RPMI8226 (cell line): ENCODE data around the gene BEX4.
"Not testable (repeated sequence)": the region's sequence is repeated elsewhere in the genome, so short reads cannot be mapped to it uniquely, and the experiment has no call there.

Experiments
- DNase-seq: peaks from one replicate; pipeline ENCODE4 v3.0.0-alpha.2; 2015

Gene BEX4, protein sequence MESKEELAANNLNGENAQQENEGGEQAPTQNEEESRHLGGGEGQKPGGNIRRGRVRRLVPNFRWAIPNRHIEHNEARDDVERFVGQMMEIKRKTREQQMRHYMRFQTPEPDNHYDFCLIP

GRCh38 chrX:103214870-103215424, at the start of gene BEX4:
Gene BEX4 (plus strand): TSS chrX:103215108. CDS start chrX:103216154, 1,046 bp downstream.
- no peak for DNase-seq

DNA sequence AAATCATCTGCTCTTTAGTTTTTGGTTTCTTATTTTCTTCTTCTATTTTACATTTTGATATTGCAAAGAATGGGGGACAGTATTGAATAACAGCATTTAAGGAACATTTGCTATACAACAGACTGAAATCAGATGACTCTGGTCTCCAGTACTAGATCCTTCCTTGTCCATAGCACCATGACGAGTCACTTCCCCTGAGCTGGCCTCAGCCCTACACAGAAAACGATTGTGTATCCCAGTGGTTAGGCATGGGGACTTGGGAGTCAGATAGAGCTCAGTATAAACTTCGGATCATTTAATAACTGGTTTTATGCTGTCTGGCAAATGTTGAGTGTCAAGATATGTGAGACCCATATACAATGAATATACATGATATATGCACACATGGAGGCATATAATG, 44.7 kb upstream of the BEX4 start:
- no peak for DNase-seq

DNA sequence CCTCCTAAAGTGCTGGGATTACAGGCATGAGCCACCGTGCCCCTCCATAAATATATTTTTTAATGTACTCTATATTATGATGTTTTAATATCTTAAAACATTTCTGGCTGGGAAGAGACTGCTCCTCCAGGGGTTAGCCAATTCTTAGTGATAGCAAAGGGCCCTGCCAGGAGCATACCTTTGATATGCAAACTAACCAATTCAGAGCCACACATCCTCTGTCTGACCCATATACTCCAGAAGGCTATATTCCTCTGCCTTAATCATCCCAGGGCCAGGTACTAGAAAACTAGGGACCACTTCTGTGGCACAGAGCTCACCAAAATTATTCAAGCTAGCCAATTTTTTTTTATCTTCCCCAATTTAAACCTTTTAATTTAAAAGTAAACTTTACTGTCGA, 43.6 kb upstream of the BEX4 start:
- no peak for DNase-seq

DNA sequence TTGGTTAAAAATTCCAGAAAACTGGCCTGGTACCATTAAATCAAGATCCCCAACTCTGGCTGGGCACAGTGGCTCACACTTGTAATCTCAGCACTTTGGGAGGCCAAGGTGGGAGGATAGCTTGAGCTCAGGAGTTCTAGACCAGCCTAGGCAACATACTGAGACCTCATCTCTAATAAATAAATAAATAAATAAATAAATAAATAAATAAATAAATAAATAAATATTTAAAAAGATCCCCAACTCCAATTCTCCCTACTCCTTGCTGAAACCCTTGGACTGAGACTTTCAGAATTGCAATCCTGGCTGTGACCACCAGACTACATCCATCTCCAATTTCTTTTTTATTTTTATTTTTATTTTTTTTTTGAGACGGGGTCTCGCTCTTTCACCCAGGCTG, 39.7 kb upstream of the BEX4 start:
- not testable (repeated sequence) for DNase-seq

DNA sequence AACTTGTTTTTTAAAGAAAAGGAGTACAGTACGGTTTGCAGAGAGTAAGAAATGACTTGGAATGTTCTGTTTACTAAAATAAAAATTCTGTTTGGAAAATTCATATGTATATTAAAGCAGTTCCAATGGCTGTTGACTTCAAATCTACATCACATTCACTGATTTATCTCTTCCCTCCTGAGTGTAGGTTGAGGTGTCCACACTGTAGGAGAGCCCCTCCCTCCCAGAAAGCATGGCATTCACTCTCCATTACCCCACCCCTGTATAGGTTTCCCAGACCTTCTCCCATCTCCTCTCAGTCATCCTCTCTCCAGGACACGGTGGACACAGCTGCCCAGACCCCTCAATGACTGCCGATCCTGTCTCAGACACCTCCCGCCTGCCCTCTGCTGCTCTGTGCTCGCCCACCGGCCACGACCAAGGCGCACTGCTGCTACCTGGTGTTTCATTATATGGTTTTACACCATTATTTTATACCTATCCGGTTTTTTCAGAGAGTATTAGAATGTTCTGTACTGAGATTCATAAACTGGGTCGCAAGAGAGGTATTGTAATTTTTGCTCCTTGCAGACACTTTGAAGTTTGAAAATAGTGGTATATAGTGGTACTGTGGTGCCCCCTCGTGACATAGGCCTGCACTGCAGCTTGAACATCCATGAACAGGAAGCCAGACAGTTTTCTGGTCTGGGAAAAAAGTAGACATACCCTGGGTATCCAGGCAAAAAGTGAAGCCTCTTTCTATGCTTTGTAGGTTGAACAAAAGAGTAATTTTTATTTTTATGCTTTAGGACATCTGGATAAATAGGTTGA, 38.8 kb upstream of the BEX4 start:
- peak; percentile 43 for DNase-seq

DNA sequence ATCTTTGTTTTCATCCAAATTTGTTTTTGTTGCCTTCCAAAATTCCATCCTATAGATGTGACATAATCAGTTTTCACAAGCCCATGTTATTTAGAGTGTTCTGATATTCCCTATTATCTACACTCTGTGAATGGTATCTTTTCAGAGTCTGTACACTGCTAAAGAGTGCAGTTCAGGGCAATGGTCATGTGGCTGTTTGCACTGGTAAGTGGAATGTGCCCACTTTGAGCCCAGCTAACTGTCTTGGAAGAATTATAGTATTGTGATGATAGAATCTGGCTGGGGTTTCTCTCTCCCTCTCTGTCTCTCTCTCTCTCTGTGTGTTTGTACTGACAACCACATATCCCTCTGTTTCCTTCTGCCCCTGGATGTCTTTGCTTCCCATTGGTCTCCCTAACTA, 37.4 kb upstream of the BEX4 start:
- DNase-seq, result no peak

- no peak for DNase-seq
Measured at GRCh38 chrX:103183912-103184311, 31.0 kb upstream of the BEX4 start.

DNA sequence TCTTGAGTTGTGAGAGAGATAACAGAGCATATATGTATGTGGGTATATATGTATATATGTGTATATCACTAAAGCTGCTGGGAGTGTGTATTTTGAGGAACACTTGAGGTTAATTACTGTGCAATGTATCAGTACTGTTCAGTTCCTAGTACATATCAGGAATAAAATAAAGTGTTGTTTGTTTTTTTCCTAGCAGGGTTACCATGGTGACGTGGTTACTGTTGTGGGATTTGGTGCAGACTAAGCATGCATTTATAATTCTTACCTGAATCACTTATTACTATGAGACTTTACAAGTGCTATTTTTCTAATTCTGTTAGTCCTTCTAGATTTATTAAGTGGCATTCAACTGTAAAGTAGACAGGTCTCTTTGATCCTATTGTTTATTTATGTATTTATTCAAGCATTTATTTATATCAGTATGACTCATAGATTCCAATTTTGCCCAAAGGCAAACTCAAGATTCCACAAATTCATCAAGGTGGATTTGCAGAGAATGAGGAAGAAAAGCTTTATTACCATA, 26.9 kb upstream of the BEX4 start:
- DNase-seq, result no peak

DNA sequence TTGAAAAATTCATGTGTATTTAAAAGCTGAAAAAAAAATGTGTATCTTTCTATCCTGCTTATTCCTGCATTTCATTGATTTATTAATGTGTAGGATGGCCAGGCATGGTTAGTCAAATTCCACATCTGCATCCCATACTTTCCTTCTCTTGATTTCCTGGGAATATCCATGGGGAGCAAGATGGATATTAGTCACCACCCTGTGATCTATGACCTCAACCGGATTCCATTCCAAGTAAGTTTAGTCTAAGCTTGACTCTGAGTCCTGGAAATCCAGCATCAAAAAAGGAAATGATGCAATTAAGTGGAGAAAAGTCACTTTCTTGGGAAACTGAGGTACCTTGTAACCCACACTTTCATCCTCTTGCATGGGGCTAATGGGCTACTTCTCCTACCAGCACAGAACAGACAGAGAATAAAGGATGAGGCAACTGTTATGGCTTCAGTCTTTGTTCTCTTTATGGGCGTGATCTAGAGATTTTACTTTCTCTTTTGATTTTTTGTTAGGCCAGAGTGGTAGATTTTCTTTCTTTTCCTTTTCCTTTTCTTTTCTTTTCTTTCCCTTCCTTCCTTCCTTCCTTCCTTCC, 17.1 kb upstream of the BEX4 start:
- DNase-seq, result no peak

DNA sequence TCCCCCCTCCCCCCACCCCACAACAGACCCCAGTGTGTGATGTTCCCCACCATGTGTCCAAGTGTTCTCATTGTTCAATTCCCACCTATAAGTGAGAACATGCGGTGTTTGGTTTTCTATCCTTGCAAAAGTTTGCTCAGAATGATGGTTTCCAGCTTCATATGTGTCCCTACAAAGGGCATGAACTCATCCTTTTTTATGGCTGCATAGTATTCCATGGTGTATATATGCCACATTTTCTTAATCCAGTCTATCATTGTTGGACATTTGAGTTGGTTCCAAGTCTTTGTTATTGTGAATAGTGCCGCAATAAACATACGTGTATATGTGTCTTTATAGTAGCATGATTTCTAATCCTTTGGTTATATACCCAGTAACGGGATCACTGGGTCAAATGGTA, 16.2 kb upstream of the BEX4 start:
- DNase-seq, result not testable (repeated sequence)

DNA sequence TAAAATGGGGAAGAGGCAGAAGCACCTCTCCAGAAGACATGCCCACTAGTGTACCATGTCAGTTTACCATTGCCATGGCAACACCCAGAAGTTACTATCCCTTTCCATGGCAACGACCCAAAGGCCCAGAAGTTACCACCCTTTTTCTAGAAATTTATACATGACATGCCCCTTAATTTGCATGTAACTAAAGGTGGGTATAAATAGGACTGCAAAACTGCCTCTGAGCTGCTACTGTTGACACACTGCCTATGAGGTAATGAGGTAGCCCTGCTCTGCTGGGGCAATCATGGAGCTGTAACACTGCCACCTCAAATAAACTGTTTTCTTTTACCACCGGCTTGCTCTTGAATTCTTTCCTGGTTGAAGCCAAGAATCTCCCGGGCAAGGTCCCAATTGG, 13.9 kb upstream of the BEX4 start:
- DNase-seq, result no peak

- DNase-seq, result no peak
Measured at GRCh38 chrX:103210056-103210455, 4.9 kb upstream of the BEX4 start.

DNA sequence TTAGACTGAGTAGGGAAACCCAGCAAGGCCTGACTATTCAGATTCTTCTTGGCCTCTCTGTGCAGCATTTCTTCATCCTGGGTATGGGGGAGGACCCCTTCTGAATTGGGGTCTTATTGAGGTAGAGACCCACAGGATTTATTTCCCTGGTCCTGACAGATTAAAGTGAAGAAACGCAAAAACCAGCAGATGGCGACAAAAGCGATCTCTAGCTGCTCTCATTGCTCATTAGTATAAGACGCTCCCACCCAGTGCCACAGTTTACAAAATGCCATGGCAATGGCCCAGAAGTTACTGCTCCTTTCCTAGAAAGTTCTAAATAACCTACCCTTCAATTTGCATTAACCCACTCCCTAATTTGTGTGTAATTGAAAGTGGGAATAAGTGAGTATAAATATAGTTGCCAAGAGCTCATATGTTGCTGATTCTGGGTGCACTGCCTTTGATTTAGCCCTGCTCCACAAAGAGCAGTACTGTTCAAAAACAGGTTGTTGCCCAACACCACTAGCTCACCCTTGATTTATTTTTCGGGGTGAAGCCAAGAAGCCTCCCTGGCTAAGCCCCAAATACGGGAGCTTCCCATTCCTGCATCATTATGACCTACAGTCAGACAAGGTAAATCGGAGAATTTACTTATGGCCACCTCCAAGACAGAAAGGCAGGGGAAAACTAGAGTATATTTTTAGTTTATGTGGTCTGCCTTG, 3.7 kb upstream of the BEX4 start:
- DNase-seq, result peak; percentile 14

DNA sequence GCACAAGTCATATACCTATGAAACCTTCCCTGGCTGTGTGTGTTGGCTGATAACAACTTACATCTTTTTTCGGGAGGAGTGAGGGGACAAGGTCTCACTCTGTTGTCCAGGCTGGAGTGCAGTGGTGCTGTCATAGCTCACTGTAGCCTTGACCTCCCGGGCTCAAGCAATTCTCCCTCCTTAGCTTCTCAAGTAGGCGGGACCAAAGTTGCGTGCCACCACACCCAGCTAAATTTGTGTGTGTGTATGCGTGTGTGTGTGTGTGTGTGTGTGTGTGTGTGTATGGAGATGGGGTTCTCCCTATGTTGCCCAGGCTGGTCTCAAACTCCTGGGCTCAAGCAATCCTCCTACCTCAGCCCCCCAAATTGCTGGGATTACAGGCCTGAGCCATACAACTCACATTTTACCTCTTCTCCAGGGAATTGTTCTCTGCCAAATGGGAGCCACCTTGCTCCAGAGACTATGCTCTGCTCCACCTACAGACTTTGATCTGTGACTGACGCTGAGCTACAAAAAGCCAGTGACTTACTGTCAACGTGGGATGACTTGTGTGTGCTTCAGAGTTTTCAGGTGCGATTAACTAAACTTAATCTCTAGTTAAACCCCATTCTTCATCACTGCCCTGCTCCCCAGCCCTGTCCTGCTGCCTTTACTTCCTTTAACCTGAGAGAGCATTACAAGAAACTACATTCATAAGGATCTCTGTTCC, 2.0 kb upstream of the BEX4 start:
- no peak for DNase-seq

- DNase-seq, result no peak
Measured at GRCh38 chrX:103215425-103215991, 600 bp downstream of the BEX4 start.

DNA sequence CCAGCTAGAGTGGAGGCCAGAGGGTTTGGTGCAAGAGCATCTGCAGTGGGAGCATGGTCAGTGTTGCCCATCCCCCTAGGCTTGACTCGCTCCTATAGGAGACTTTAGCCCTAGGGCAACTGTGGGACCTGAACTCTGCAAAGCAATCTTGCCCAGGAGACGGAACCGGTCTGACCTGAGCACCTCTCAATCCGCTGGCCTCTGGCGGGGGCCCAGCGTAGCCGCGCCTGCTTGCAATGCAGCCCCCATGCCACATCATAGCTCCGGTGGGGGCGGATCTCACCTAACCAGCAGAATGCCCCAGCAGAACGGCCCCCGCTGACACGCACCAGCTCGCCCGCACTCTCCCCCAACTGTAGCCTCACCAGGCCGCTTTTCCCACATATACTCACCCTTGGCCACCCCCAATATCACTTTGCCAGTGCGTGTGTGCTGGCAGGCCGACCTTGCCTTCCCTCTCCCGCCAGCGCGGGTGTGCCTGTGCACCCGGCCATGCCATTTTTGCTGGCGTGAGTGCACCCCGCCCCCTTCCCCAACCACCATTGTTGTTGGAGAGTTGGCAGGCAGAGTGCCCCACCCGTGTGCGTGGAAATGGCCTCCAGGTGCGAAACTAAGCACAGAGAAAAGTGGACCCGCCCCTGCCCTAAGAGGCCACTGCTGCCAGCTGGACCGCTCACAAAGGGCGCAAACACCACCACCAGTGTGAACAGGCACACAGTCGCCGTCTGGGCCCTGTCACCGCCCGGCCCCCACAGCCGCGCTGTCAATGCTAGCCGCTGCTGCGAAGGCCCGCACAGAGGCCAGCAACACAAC, 5.8 kb downstream of the BEX4 start:
- DNase-seq, result no peak

- DNase-seq, result not testable (repeated sequence)
Measured at GRCh38 chrX:103225918-103226317, 11.0 kb downstream of the BEX4 start.

DNA sequence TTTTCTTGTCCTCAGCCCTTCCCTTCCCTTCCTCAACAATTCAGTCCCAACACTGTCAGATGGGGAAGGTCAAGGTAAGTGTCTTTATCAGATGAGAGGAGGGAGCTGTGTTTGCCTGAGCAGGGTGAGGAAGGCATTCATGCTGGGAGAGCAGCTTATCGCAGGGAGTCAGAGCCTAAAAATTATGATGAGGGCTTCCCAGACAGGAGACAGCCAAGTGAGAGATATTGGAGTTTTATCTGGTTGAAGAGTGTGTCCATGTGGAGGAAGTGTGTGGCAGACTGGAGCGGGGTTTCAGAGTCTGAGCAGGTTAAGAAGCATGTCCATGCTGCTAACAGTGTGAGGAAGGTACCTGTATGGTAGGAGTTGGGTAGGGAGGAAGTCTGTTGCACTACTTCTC, 18.4 kb downstream of the BEX4 start:
- DNase-seq, result no peak

DNA sequence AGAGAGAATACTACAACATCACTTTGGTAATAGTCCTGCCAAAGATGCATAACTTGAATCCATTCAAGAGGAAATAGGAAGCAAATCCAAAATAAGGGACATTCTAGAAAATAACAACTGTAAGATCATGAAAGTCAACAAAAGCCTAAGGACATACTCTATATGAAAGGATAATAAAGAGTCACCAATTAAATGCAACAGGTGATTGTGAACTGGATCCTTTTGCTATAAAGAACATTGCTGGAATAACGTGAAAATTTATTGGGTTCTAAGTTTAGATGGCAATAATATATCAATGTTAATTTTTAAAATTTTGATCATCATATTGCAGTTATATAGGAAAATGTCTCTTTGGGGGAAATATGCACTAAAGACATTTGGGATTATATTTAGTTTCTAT, 20.0 kb downstream of the BEX4 start:
- no peak for DNase-seq

- not testable (repeated sequence) for DNase-seq
Measured at GRCh38 chrX:103235608-103236007, 20.7 kb downstream of the BEX4 start.

DNA sequence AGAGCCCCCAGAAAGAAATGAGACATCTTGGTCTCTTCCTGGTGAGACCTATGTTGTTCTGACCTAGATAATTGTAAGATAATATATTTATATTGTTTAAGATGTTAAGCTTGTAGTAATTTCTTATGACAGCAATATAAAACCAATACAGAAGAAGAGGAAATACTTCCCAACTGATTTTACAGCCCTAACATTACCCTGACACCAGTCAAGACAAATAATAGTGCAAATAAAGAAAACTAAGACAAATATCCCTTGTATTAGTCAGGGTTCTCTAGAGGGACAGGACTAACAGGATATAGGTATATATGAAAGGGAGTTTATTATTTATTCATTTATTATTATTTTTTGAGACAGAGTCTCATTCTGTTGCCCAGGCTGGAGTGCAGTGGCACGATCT, 21.4 kb downstream of the BEX4 start:
- no peak for DNase-seq
